ENCODE data around the gene ECM2. TPM values are rescaled to one million over a fixed set of nuclear protein-coding genes. Genes with fewer than 3 reads are reported as not detected.

The ECM2 gene
- 0.12 to 0.29 TPM (median 0.19 TPM) in 5 replicates for total RNA-seq (2022; extraction: Qiagen RNA extraction; ENCODE audit: low read depth)

DNA sequence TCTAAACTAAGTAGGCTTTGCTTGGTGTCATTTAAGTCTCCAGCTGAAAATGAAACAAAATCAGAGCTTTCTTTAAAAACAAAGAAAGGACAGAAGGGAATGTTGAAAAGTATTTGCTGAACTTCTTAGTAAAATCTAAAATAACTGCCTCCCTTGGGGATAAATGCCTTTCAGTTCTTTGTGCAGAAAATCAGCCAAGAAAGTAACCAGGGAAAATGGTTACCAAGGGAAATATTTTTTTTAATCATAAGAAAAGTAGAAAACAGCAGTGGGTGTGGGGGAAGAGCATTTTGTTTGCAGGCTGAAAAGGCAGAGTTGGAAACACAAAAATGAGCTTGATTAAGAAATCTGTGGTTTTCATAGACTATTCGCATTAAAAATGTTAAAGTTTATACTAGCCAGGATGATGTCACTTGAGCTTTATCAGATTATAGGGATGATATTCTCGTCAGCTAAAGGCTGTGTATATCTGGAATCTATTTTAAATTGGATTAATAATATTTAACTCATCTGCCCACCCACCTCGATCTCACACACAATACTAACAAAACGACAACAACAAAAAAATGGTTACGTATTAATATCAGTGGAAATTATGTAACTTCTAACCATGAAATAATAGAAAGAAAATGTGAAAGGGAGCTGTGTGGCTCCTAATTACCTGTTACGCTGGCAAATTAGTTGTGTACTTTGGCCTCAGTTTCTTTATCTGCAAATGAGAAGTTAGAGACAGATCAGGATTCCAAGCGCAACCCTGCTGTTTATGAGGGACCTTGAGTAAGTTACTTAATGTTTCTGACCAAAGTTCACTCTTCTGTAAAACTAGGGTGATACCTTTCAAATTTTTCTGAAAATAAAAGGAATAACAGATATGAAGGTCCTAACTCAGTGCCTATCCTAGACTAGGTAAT lies at the start of gene ECM2:
Gene ECM2 (minus strand): TSS at position 51 of the 911 bp plus-strand sequence. CDS start 13,124 bp downstream, outside the sequence.

DNA sequence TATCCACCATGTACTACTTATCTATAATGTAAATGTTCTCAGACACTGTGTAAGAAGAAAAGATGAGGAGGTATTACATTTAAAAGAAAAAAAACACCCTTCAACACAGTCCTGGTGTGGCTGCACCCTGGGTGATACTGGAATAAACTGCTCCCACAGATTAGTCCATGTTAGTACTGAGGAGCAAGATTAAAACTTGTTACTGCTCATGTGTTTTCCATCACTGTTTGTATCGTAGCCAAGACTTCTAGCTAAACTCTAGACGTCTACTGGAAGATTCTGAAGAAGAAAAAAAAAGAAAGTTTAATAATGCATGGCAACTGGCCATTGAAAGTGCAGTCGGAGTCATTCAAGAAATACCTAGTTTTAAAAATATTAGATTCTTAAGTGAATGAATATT lies 53.5 kb downstream of the ECM2 start, which contains the start of gene ASPN:
Gene ASPN (minus strand): TSS at position 178 of the 400 bp plus-strand sequence.

Other genes starting within 250 kb of the ECM2 start
- gene IARS1, start 242.3 kb downstream of the ECM2 start, total RNA-seq (2022; extraction: Qiagen RNA extraction; ENCODE audit: low read depth): 106 to 124 TPM (median 111 TPM) in 5 replicates
- gene NOL8, start 210.6 kb downstream of the ECM2 start, total RNA-seq (2022; extraction: Qiagen RNA extraction; ENCODE audit: low read depth): 30.3 to 36.3 TPM (median 33.2 TPM) in 5 replicates
- gene CENPP, start 210.0 kb downstream of the ECM2 start, total RNA-seq (2022; extraction: Qiagen RNA extraction; ENCODE audit: low read depth): 5.3 to 9.9 TPM (median 6.8 TPM) in 5 replicates
- gene OGN, start 131.4 kb downstream of the ECM2 start, total RNA-seq (2022; extraction: Qiagen RNA extraction; ENCODE audit: low read depth): not detected in 5 replicates
- gene OMD, start 111.5 kb downstream of the ECM2 start, total RNA-seq (2022; extraction: Qiagen RNA extraction; ENCODE audit: low read depth): not detected in 5 replicates
- gene ASPN, start 53.5 kb downstream of the ECM2 start, total RNA-seq (2022; extraction: Qiagen RNA extraction; ENCODE audit: low read depth): not detected in 5 replicates
- gene IPPK, start 134.1 kb upstream of the ECM2 start, total RNA-seq (2022; extraction: Qiagen RNA extraction; ENCODE audit: low read depth): 14.0 to 16.0 TPM (median 15.7 TPM) in 5 replicates
- gene BICD2, start 228.8 kb upstream of the ECM2 start, total RNA-seq (2022; extraction: Qiagen RNA extraction; ENCODE audit: low read depth): 28.4 to 35.4 TPM (median 33.7 TPM) in 5 replicates